Amniotic stem cell (primary cell): Measurements from ENCODE around the gene PRORP.
"Not testable (repeated sequence)": the region's sequence is repeated elsewhere in the genome, so short reads cannot be mapped to it uniquely, and the experiment has no call there.

Experiments used
- DNase-seq: peaks from one replicate; lab custom pipeline; 2025; lab: John Stamatoyannopoulos, UW

The PRORP gene

DNA sequence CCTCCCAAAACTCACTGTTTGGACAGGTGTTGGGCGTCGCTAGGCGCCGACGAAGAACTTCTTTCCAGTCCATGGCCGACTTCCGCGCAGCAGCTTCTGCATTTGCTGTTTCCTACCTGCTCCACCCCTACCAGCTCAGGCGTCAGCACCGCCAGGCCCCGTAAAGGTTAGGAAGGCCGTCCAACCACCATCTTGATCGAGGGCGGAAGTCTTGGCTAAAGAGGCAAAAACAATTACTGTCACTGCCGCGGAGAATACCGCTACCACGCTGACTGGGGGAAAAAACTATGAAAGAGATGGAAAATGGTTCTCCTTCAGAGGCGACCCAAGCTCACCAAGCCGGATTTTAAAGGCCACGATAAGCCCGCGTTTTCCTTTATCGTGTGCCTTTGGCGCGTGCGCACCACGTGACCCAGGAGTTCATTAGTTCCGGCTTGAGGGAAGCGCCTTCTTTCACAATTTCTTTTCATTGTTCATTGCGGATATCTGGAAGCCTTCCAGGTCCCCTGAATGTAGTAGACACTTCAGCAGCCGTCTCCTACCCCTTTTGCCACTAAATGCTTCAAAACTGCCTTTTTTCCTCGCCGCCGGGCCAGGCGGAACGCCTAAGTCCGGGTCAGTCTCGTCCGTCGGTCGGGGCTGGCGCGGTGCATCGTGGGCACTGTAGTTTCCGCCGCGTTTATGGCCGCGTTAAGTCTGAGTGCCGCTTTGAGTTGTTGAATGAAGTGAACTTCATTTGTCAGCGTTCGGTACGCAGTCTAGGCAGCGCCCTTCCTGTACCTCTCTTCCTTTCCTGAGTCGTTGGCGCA is at the start of gene PRORP, which contains the start of gene PPP2R3C:
Gene PRORP (plus strand): TSS at position 666 of the 809 bp plus-strand sequence. CDS start 694 bp downstream, outside the sequence.
Gene PPP2R3C (minus strand): TSS at position 104 of the 809 bp plus-strand sequence. CDS start 31 bp downstream, at position 73.
- peak; percentile 93 for DNase-seq

DNA sequence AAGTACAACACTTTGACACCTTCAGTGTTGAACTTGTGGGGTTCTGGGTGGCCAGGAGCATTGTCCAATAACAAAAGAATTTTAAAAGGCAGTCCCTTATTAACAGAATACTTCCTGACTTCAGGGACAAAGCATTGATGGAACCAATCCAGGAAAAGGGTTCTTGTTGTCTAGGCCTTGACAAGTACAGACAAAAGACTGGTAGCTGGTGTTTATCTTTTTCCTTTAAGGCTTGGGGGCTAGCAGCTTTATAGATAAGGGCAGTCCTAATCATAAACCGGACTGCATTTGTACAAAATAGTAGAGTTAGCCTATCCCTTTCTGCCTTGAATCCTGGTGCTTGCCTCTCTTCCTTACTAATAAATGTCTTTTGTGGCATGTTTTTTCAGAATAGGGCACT is 48.9 kb upstream of the PRORP start:
- DNase-seq: no peak

GRCh38 chr14:35078082-35078481 is 44.3 kb upstream of the PRORP start:
- no peak for DNase-seq

GRCh38 chr14:35079742-35080141 is 42.6 kb upstream of the PRORP start:
- DNase-seq: no peak

- no peak for DNase-seq
These were observed 38.7 kb upstream of the PRORP start for GRCh38 chr14:35083530-35084150.

DNA sequence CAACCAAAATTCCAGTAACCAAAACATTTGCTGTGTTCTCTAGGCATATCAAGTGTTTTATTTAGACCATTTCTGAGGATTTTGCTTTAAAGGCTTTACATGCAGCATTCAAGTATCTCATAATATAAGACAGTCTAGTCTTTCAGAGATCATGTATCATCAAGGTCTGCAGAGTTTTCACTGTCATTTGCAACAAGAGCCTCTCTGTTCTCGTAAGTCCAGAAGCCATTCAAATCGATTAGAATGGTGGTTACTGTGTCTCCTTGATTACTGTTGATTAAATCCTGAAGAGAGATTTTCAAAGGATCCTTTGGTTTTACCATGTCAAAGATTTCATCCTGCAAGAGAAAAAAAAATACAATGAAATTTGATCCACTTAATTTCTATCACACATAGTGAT is 36.9 kb upstream of the PRORP start:
- DNase-seq: no peak

GRCh38 chr14:35088514-35088913 is 33.8 kb upstream of the PRORP start:
- no peak for DNase-seq

- DNase-seq: not testable (repeated sequence)
These were observed 27.7 kb upstream of the PRORP start for GRCh38 chr14:35094645-35095044.

GRCh38 chr14:35107866-35108265 is 14.5 kb upstream of the PRORP start:
- DNase-seq: no peak

GRCh38 chr14:35112641-35113040 is 9.7 kb upstream of the PRORP start:
- DNase-seq: no peak

- no peak for DNase-seq
These were observed 8.9 kb upstream of the PRORP start for GRCh38 chr14:35113308-35113950.

DNA sequence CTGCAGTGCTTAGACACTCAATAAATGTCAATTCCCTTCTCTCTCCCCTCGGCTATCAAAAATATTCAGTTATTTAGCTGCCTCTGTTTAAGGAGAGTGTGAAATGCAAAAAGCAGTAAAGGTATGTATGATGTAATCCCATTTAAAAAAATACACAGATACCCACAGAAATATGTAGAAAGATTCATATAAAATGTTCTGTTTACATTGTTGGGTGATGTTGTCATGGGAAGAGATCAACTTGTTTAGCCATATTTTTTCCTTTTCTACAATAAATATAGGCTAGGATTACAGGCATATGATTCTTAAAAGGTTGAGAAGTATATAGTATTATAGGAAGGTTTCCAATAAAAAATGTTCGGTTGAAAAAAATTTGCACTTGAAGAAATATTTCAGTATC is 8.3 kb upstream of the PRORP start:
- DNase-seq: peak; percentile 16

- DNase-seq: no peak
These were observed 6.1 kb upstream of the PRORP start for GRCh38 chr14:35116242-35116641.

- DNase-seq: no peak
These were observed 5.2 kb upstream of the PRORP start for GRCh38 chr14:35117112-35117511.

- DNase-seq: no peak
These were observed 1.1 kb upstream of the PRORP start for GRCh38 chr14:35121026-35121886.

- no peak for DNase-seq
These were observed 490 bp downstream of the PRORP start for GRCh38 chr14:35122696-35123387.

GRCh38 chr14:35123388-35123703 is 994 bp downstream of the PRORP start:
- DNase-seq: no peak

GRCh38 chr14:35124127-35124526 is 1.8 kb downstream of the PRORP start:
- DNase-seq: no peak

GRCh38 chr14:35133542-35134328 is 11.4 kb downstream of the PRORP start:
- DNase-seq: no peak

DNA sequence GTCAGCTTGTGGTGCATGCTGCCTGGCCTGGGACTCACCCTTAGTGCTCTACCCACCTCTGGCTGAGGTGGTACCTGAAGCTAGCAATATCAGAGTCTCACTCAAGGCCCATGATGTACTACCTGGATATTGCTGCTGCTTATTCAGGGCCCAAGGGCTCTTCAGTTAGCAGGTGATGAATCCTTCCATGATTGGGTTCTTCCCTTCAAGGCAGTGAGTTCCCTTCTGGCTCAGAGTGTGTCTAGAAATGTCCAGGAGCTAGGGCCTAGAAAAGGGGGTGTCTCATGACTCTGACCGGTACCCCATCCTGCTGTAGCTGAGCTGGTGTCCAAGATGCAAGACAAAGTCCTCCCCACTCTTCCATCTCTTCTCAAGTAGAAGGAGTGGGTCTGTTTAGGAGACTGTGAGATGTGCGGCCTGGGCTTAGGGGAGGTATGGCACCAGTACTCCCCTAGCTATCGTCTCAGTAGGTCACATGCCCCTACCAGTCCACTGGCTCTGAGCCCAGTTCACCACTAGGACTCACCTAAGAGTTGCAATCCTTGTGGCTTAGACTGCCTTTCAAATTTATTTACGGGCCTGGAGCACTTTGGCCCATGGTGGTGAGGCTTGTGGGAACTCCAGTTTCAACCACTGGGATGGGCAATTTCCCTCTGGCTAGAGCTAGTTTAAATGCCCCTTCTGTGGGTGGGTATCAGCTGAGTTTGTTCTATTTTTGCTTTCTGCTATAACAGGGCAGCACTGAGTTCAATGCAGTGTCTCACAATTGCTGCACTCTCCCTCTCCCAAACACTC is 12.2 kb downstream of the PRORP start:
- DNase-seq: no peak
